ENCODE measurements around the gene MYH11.

The MYH11 gene

DNA sequence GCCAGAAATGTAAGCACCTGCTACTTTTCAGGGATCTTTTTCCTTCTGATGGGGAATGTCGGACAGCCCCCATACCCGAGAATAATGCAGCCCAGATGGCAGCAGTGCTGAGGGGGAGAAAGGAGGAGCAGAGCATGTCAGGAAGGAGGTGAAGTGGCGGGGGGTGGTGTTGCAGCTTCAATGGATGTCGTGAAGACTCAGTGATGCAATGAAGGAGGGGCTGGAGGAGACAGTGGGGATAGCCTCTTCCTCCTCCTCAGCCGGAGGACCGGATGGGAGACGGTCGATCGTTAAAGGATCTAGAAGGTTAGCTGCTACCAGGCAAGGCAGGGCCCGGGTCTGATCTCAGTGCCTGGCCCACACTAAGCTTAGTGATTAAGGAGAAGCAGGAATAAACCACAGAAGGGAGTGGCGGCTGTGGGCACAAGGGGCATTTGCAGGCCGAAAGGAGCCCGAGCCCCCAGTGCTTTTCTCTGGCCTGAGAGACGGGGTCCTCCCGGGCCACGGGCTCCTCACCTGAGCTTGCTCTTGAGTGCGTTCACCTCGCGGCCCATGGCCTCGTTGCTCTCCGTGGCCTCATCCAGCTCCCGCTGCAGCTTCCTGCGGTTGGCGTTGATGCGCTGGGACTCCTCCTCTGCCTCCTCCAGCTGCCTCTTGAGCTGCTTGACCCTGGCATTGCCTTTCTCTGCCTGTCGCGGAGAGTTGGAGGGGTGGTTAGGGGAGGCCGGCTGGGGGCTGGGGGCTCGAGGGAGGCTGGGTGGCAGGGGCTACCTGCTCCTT lies 142.2 kb downstream of the MYH11 start:
- Histone ChIP-seq H3K4me3 (ENCODE audit: low read depth, low read length) (no peak overlapping the region), H3K27me3 (replicated peaks) (no peaks in the 10 kb centered on the region), H3K27ac (no peak overlapping the region), H3K36me3 (replicated peaks) (no peaks in the 10 kb centered on the region)
- TF ChIP-seq, protein P1, sequence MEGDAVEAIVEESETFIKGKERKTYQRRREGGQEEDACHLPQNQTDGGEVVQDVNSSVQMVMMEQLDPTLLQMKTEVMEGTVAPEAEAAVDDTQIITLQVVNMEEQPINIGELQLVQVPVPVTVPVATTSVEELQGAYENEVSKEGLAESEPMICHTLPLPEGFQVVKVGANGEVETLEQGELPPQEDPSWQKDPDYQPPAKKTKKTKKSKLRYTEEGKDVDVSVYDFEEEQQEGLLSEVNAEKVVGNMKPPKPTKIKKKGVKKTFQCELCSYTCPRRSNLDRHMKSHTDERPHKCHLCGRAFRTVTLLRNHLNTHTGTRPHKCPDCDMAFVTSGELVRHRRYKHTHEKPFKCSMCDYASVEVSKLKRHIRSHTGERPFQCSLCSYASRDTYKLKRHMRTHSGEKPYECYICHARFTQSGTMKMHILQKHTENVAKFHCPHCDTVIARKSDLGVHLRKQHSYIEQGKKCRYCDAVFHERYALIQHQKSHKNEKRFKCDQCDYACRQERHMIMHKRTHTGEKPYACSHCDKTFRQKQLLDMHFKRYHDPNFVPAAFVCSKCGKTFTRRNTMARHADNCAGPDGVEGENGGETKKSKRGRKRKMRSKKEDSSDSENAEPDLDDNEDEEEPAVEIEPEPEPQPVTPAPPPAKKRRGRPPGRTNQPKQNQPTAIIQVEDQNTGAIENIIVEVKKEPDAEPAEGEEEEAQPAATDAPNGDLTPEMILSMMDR (IDR thresholded peaks at IDR 0.05; ENCODE audit: low read depth, low read length, missing control alignments), result no peak
- in situ Hi-C loops (cut with HindIII; ENCODE audit: low pct_ligation_motif_present, low sequenced_read_pairs), result no loop called here
- DNase-seq, result no peak

DNA sequence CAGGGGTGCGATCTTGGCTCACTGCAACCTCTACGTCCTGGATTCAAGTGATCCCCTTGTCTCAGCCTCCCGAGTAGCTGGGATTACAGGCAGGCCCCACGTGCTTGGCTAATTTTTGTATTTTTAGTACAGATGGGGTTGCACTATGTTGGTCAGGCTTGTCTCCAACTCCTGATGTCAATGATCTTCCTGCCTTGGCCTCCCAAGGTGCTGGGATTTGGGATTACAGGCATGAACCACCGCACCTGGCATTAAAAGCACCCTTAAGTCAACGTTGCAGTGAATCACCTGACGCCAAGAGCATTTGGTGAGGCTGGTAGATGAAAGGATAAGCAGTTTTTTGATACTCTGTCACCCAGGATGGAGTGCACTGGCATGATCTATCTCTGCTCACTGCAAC lies 147.8 kb downstream of the MYH11 start:
- no peaks in the 10 kb centered on the region for H3K36me3 ChIP-seq (replicated peaks)
- no peak overlapping the region for H3K27ac ChIP-seq
- DNase-seq, result no peak
- TF ChIP-seq, protein P1 (IDR thresholded peaks at IDR 0.05; ENCODE audit: low read depth, low read length, missing control alignments), result no peak
- H3K27me3 ChIP-seq (replicated peaks), result no peaks in the 10 kb centered on the region
- H3K4me3 ChIP-seq (ENCODE audit: low read depth, low read length), result no peak overlapping the region
- in situ Hi-C loops (cut with HindIII; ENCODE audit: low pct_ligation_motif_present, low sequenced_read_pairs), result no loop called here

DNA sequence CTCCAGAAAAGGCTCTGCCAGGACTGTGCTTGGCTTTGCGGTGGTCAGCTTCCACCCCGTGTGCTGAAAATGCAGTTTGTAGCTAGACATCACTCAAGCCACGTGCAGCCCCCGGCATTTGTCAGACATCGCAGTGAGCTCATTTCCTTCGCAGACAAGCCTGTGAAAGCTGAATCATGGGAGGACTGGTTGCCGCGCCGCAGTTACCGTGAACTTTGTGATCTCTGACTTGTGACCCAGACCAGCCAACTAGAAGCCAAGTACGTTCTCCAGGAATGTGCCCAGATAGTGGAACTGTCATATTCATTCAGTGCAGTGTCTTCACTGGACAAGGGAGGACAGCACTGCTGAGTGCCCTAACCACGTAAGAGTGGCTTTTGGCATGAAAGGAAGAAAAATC lies 148.7 kb downstream of the MYH11 start:
- TF ChIP-seq, protein P1 (IDR thresholded peaks at IDR 0.05; ENCODE audit: low read depth, low read length, missing control alignments), result no peak
- Histone ChIP-seq H3K36me3 (replicated peaks) (no peaks in the 10 kb centered on the region), H3K27ac (peak overlapping the region; percentile 64), H3K4me3 (ENCODE audit: low read depth, low read length) (no peak overlapping the region), H3K27me3 (replicated peaks) (no peaks in the 10 kb centered on the region)
- in situ Hi-C loops (cut with HindIII; ENCODE audit: low pct_ligation_motif_present, low sequenced_read_pairs), result no loop called here
- DNase-seq, result peak; percentile 93

DNA sequence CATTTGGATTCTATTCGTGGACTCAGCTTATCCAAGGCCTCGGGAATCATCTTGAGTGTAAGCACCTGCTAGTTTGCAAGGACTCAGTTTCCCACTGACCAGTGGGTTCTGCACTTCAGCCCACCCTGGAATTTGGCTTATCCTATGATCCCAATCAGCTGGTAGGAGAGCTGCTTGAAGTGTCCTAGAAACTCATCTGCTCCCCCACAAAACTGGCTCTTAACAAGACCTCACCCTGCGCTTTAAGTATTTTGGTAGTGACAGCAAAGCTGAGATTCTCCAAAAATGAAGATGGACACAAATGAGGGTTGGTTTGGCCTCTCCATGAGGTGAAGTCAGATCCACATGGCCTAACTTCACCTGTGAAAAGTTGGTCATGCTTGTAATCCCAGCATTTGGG lies 149.5 kb downstream of the MYH11 start:
- in situ Hi-C loops (cut with HindIII; ENCODE audit: low pct_ligation_motif_present, low sequenced_read_pairs), result no loop called here

DNA sequence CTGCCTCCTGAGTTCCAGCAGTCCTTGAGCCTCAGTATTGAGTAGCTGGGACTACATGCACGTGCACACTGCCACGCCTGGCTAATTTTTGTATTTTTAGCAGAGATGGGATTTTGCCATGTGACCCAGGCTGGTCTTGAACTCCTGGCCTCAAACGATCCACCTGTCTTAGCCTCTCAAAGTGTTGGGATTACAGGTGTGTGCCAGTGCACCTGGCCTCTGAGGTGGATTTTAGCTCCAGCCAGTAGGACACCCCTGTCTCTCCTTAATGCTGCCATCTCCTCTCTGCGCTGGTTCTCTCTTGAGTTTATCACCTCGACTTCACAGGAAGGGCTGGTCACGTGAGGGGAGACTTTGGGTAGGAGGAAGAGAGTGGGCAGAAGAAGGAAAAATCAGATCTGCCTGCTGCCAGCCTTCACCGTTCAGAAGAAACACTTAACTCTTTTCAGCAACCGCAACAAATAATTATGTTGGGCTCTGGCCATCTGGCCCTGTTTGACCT lies 151.7 kb downstream of the MYH11 start:
- in situ Hi-C loops (cut with HindIII; ENCODE audit: low pct_ligation_motif_present, low sequenced_read_pairs), result no loop called here
- no peak for DNase-seq
- Histone ChIP-seq H3K27ac (no peak overlapping the region), H3K27me3 (replicated peaks) (no peaks in the 10 kb centered on the region), H3K36me3 (replicated peaks) (peaks cover 9% of the 10 kb centered on the region), H3K4me3 (ENCODE audit: low read depth, low read length) (no peak overlapping the region)
- TF ChIP-seq, protein P1 (IDR thresholded peaks at IDR 0.05; ENCODE audit: low read depth, low read length, missing control alignments), result no peak

More for the DNA sequence above, 149.5 kb downstream of the MYH11 start:
- H3K27me3 ChIP-seq (replicated peaks), result no peaks in the 10 kb centered on the region
- TF ChIP-seq, protein P1 (IDR thresholded peaks at IDR 0.05; ENCODE audit: low read depth, low read length, missing control alignments), result no peak
- no peaks in the 10 kb centered on the region for H3K36me3 ChIP-seq (replicated peaks)
- no peak overlapping the region for H3K4me3 ChIP-seq (ENCODE audit: low read depth, low read length)
- H3K27ac ChIP-seq, result peak overlapping the region; percentile 64
- DNase-seq, result no peak
